OCI-LY7 (cell line): ENCODE results near the gene AUTS2.

Experiments used
- EZH2phosphoT487 ChIP-seq: fragments of 200-600 bp; sonication (generic); IDR thresholded peaks from 2 replicates; pipeline ENCODE4 v1.6.1; 2018; ENCODE audit warnings: low read depth, borderline replicate concordance, mild to moderate bottlenecking, mixed run types, antibody characterized with exemption, low read length, moderate library complexity, mixed read lengths
- TF ChIP-seq, protein P1 (sequence below): fragments of 200-600 bp; sonication (generic); conservative IDR thresholded peaks from 2 replicates; pipeline ENCODE4 v1.5.1; 2014; ENCODE audit warnings: mild to moderate bottlenecking, antibody characterized with exemption, low read length, moderate library complexity, mixed read lengths

DNA sequence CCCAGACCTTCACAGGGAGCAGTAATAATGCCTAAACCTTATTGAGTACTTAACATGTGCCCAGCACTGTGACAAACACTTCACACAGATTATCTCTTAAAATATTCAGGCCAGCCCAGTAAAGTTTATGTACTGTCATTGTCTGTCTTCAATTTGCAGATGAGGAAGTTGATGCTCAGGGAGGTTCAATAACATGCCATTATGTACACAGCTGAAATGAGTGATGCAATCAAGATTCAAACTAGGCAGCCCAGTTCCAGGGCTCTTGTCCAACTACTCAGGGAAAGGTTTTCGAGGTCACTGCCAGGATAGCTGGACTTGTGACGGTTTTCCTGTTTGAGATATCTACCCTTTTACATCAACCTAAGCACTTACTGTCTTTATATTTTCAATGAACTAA lies 56.1 kb downstream of the AUTS2 start:
- no peak for TF ChIP-seq EZH2phosphoT487
- TF ChIP-seq, protein P1, sequence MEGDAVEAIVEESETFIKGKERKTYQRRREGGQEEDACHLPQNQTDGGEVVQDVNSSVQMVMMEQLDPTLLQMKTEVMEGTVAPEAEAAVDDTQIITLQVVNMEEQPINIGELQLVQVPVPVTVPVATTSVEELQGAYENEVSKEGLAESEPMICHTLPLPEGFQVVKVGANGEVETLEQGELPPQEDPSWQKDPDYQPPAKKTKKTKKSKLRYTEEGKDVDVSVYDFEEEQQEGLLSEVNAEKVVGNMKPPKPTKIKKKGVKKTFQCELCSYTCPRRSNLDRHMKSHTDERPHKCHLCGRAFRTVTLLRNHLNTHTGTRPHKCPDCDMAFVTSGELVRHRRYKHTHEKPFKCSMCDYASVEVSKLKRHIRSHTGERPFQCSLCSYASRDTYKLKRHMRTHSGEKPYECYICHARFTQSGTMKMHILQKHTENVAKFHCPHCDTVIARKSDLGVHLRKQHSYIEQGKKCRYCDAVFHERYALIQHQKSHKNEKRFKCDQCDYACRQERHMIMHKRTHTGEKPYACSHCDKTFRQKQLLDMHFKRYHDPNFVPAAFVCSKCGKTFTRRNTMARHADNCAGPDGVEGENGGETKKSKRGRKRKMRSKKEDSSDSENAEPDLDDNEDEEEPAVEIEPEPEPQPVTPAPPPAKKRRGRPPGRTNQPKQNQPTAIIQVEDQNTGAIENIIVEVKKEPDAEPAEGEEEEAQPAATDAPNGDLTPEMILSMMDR = no peak
